T-helper 22 cell (primary cell): ENCODE data around the gene CD37.
"Not testable (repeated sequence)": the region's sequence is repeated elsewhere in the genome, so short reads cannot be mapped to it uniquely, and the experiment has no call there.

Experiments used
- DNase-seq: peaks from one replicate; pipeline ENCODE4 v3.0.0-alpha.2; 2020; ENCODE audit warnings: low read depth

The CD37 gene

GRCh38 chr19:49347191-49347590, 12.0 kb downstream of the CD37 start:
- no peak for DNase-seq

- no peak for DNase-seq
Observed at GRCh38 chr19:49347835-49348234, 12.6 kb downstream of the CD37 start.

- no peak for DNase-seq
Observed at GRCh38 chr19:49348305-49349189, 13.3 kb downstream of the CD37 start.

GRCh38 chr19:49349567-49349966, 14.4 kb downstream of the CD37 start:
- DNase-seq = no peak

GRCh38 chr19:49355909-49356353, 20.7 kb downstream of the CD37 start:
- DNase-seq = no peak

GRCh38 chr19:49356382-49356781, 21.2 kb downstream of the CD37 start:
- DNase-seq = no peak

- DNase-seq = no peak
Observed at GRCh38 chr19:49357186-49357585, 22.0 kb downstream of the CD37 start.

GRCh38 chr19:49359851-49360820, 24.9 kb downstream of the CD37 start:
- no peak for DNase-seq

- DNase-seq = no peak
Observed at GRCh38 chr19:49361438-49362047, 26.3 kb downstream of the CD37 start.

GRCh38 chr19:49362048-49362928, 27.1 kb downstream of the CD37 start, which contains the start of gene TEAD2:
TSS of gene TEAD2 (minus strand) at chr19:49362416. CDS start at chr19:49360075, 2,341 bp downstream.
- no peak for DNase-seq

GRCh38 chr19:49362929-49363267, 27.7 kb downstream of the CD37 start:
- DNase-seq = no peak

- peak; percentile 40 for DNase-seq
Observed at GRCh38 chr19:49363268-49364082, 28.3 kb downstream of the CD37 start, which contains the start of gene DKKL1. TSS of gene DKKL1 (plus strand) at chr19:49363877. CDS start at chr19:49363999, 122 bp downstream.

- no peak for DNase-seq
Observed at GRCh38 chr19:49364083-49364737, 29.0 kb downstream of the CD37 start.

GRCh38 chr19:49366110-49366509, 30.9 kb downstream of the CD37 start:
- DNase-seq = no peak

- no peak for DNase-seq
Observed at GRCh38 chr19:49368711-49369358, 33.6 kb downstream of the CD37 start.

- DNase-seq = no peak
Observed at GRCh38 chr19:49371184-49371583, 36.0 kb downstream of the CD37 start.

GRCh38 chr19:49373174-49373573, 38.0 kb downstream of the CD37 start:
- not testable (repeated sequence) for DNase-seq

GRCh38 chr19:49374665-49375434, 39.6 kb downstream of the CD37 start:
- DNase-seq = no peak
